ENCODE measurements around the gene VAT1.
A peak's percentile ranks its signal among the peaks of the same experiment; 100 is the strongest.
"Not testable (repeated sequence)": the region's sequence is repeated elsewhere in the genome, so short reads cannot be mapped to it uniquely, and the experiment has no call there.

VAT1 gene

DNA sequence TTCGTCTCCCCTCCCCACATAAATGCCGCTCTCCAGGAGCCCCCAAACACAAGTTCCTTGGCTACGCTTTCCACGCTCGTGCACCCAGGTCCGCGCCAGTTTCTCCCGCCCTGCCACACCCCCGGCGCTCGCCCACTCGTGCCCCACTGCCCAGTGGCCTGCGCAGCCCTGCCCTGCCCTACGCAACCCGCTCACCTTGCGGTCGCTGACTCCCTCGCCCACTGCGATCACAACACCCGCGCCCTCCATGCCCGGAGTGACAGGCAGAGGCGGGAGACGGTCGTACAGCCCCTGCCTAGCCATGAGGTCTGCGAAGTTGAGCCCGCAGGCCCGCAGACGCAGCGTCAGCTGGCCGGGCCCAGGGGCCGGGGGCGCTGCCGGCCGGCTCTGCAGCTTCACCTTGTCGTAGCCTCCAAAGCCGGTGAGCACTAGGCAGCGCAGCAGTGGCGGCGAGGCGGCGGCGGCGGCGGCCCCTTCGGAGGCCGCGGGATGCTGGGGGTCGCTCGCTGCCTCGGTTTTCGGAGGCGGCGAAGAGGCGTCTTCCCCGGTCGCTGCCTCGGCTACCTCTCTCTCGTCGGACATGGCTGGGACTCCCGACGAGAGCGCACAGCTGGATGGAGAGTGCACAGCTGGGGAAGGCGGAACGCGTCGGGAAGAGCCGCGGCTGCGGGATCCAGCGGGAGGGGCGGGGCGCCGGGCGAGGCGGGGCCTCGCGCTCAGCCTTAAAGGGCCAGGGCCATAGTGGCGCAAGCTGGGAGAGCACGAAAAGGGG lies at the start of gene VAT1:
Gene VAT1, minus strand, starts transcription at position 645 of the 772 bp plus-strand sequence. Its CDS starts 63 bp downstream, at position 582.
- DNase-seq (ENCODE audit: low spot score), result peak; percentile 91

DNA sequence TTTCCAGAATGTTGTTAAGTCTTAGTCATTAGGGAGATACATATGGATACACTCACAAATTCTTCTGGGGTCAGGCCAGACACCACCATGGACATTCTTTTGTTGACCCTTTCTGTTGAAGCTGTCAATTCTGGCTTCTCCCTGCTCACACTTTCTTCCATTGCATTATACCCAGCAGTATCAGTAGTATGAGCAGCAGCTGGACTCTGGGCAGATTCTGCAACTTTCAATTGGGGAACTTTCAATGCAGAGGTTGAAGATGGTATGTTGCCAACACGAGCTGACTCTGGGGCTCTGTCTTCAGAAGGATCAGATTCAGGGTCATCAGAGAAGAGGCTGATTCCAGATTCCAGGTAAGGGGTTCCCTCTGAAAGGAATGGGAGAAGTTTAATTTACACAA lies 48.7 kb upstream of the VAT1 start:
- DNase-seq (ENCODE audit: low spot score), result no peak

DNA sequence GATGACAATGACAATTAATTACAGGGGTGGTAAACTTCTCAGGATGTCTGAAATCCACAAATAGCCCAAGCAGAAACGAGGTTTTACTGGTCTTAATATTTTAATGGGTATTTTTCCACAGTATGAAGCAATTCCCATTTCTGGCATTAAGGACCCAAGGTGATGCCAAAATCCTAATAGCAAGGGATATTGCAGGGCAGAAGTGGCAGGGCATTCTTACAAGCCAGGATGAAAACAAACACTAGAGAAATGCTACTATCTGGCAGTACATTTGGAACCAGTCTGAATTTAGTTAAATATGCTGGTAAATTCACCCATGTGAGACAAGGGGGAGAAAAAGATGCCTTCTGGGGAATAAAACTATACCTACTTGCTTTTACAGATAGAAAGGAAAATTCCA lies 48.1 kb upstream of the VAT1 start:
- no peak for DNase-seq (ENCODE audit: low spot score)

DNA sequence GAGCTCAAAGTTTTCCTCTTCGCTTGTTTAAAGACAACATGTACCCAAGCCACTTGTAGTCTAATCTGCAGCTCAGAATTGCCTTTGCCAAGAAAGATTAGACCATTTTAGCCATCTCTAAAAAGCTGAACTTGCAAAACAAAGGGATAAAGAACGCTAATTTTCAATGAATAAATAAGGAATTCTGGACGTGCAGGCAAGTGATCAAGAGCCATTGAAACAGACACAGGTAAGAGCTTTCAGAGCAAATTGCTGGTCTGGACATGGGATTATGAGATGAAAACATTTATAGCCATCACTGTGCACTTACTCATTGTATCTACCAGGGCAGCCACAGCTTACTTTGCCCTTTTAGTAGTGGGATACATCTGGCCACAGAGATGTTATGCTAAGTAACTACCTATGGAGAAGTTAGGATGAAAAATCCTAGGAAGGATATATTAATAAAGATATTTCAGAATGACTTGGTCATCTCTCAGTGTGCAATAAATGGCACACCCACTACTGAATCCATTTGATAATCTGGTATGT lies 47.2 kb upstream of the VAT1 start:
- no peak for DNase-seq (ENCODE audit: low spot score)

DNA sequence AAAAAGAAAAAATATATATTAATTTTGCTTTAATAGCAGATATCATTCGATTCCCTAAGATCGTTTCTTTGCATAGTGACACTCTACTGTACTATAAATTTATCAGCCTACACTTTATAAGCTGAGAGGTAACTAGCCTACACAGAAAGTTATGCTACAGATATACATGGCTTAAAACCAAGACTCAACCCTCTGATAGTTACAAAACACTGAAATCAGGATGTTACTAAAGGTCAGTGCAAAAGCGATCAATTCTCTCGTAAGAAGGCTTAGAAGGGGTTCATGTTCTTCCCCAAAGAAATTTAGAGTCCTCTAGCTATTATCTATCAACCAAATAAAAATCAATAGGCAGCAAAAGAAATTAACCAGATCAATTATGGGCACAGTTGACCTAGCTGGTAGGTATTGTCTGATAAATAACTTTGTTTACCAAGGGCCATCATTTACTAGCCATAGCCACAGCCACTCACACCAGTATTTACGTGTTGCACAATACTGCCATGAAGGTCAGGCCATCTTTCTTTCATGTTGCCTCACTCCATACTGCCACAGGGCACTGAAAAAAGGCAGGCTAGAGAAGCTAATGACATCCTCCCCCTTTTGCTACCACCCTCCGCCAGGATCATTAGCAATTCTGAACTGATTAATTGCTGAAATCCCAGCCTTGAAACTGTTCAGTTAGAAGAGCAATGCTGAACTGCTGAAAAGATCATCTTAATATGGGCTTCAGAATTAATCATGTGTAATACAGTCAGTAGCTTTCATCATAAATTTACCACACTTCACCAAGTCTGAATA lies 46.6 kb upstream of the VAT1 start:
- no peak for DNase-seq (ENCODE audit: low spot score)

DNA sequence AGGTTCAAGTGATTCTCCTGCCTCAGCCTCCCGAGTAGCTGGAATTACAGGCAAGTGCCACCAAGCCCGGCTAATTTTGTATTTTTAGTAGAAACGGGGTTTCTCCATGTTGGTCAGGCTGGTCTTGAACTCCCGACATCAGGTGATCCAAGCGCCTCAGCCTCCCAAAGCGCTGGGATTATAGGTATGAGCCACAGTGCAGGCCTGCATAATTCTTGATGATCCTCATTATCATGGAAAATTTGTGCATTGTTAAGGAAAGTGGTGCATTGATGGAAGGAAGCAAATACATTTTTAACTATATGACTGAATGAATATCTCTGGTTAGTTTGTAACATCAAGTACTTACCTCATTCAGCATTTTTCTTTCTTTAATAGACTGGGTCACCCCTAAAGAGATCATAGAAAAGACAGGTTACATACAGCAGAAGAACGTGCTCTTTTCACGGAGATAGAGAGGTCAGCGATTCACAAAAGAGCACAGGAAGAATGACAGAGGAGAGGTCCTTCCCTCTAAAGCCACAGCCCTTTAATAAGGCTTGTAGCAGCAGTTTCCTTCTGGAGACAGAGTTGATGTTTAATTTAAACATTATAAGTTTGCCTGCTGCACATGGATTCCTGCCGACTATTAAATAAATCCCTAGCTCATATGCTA lies 40.9 kb upstream of the VAT1 start:
- no peak for DNase-seq (ENCODE audit: low spot score)

DNA sequence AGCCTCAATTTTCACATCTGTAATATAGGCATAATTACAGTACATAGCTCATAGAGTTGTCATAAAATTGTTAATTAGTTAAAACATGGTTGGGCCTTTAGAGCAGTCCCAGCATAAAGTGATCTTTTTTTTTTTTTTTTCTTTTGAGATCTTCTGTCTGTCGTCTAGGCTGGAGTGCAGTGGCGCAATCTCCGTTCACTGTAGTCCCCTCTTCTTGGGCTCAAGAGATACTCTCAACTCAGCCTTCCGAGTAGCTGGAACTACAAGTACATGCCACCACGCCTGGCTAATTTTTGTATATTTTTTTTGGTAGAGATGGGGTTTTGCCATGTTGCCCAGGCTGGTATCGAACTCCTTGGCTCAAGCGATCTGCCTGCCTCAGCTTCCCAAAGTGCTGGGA lies 33.9 kb upstream of the VAT1 start:
- no peak for DNase-seq (ENCODE audit: low spot score)

DNA sequence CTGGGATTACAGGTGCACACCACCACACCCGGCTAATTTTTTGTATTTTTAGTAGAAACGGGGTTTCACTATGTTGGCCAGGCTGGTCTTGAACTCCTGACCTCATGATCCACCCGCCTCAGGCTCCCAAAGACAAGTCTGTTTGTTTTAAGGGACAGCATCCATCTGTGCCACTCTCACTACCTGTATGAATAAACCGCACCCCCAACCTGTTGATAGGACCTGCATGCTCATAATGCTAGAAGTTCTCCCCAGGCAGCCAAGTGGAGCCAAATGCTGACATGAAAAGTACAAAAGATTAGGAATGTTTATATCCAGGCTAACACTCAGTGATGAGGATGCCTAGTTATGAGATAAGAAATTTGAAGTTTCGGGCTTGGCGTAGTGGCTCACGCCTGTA lies 30.8 kb upstream of the VAT1 start:
- DNase-seq (ENCODE audit: low spot score), result not testable (repeated sequence)

DNA sequence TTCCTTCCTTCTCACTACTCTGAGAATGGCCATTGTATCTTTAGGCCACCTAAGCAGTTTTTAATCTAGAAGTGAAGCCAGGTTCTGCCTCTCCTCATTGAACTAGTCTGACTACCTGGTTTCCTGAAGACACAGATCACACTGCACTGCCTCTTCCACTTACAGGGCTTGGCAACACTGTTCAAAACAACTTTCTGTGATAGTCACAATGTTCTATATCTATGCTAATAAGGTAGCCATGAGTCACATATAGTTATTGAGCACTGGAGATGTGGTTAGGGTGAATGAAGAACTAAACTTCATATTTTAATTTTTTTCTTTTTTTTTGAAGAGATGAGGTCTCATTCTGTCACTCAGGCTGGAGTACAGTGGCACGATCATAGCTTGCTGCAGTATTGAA lies 29.8 kb upstream of the VAT1 start:
- DNase-seq (ENCODE audit: low spot score), result no peak

DNA sequence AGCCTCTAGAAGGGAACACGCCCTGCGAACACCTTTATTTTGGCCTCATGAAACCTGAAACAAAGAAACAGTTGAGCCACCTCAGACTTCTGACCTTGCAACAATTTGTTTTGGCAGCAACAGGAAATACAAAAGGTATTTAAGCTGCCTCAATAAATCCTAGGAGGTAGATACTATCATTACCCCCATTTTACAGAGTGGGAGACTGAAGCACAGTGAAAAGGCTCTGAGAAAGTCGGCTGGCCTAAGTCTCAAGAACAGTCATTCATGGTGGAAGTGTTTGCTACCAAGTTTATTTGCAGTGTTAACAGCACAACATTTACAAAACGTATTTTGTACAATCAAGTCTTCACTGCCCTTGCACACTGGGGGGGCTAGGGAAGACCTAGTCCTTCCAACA lies 21.8 kb upstream of the VAT1 start:
- DNase-seq (ENCODE audit: low spot score), result no peak

DNA sequence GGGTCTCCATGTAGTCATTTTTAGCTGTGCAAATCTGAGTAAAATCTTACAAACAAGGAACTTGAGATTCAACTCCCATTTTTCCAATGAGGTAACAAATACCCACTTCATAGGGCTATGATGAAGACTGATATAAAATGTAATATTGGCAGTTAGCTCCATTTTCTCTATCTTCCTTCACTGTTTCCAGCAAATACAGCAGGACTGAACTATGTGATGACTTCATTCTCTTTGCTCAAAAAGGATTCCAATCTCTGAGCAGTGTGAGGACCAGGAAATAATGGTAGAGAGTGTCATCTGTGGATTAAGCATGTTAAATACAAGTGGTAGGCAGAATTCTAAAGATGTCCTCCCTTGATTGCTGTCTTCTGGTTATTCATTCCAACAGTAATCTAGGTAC lies 21.1 kb upstream of the VAT1 start:
- DNase-seq (ENCODE audit: low spot score), result no peak

DNA sequence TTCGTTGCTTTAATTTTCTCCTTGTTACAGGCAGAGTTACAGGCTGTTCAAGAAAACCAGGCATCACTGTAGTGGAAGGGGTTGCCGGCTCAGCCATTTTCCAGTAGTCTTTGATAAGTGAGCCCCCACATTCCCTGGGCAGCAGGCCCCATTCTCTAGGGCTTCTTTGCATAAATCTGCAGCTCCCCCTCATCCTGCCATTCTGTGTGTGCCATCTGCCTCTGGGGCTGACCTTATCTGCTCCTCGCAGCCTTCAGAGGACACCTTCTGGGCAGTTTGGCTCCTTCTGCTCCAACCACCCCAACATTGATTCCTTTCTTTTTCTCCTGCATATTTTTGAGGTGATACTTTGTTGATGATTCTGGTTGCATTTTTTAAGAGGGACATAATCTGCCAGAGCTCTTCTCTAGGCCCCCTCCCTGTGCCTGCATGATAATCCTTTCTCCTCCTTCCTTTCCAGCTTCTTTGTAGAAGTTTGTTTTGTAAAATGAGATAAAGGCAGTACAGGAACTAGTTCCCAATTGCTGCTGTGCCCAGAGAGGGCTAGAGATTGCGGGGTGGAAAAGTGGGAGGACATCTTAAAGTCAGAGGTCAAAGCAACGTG lies 19.9 kb upstream of the VAT1 start:
- no peak for DNase-seq (ENCODE audit: low spot score)

DNA sequence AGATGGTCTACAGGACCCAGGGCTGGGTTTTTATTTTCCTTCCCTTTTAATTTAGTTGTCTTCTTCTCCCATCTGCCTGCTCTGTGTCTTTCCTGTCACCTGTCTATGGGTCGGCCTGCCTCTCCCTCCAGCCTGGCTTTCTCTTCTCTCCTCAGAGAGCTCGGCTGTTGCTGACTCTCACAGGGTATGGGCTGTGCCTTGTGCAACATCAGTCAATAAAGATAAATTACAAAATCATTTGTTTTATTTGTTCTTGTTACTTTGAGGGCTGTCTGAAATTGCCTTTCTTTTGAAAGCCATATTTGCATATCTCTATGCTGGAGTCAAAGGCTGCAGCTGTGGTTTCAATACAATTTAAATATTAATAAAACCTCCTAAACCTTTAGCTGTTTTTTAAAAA lies 18.5 kb upstream of the VAT1 start:
- no peak for DNase-seq (ENCODE audit: low spot score)

DNA sequence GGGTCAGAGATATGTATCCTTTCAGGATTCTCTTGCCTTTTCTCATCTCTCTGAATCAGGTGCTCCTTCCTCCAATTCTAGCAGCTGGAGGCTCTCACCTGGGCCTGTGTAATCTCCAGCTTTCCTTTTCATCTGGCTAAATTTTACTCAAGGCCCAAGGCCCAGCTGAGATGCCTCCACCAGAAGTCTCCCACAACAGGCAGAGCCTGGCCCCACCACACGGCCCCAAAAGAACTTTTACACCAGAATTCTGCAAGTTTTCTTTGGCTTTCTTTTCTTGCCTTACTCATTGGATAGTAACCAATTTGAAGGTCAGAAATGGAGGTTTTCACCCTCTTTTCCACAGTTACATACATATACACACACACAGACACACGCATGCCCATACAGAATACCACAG lies 17.5 kb upstream of the VAT1 start:
- DNase-seq (ENCODE audit: low spot score), result no peak

DNA sequence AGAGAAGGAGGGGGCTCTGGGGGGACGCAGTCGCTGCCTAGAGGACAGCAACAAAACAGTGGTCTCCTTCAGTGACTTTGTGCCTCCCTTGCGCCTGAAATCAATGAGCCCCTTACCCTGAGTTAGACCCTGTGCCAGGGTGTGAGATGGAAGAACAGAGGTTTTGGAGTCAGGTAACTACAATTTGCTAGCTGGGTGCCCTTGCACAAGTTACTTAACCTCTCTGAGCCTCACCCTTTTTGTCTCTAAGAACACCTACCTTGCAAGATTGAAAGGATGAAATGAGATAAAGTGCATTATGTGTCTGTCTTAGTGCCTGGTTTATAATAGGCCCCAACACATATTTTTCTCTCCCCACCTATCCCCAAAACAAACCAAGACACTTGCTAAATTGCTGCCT lies 12.7 kb upstream of the VAT1 start:
- DNase-seq (ENCODE audit: low spot score), result no peak

DNA sequence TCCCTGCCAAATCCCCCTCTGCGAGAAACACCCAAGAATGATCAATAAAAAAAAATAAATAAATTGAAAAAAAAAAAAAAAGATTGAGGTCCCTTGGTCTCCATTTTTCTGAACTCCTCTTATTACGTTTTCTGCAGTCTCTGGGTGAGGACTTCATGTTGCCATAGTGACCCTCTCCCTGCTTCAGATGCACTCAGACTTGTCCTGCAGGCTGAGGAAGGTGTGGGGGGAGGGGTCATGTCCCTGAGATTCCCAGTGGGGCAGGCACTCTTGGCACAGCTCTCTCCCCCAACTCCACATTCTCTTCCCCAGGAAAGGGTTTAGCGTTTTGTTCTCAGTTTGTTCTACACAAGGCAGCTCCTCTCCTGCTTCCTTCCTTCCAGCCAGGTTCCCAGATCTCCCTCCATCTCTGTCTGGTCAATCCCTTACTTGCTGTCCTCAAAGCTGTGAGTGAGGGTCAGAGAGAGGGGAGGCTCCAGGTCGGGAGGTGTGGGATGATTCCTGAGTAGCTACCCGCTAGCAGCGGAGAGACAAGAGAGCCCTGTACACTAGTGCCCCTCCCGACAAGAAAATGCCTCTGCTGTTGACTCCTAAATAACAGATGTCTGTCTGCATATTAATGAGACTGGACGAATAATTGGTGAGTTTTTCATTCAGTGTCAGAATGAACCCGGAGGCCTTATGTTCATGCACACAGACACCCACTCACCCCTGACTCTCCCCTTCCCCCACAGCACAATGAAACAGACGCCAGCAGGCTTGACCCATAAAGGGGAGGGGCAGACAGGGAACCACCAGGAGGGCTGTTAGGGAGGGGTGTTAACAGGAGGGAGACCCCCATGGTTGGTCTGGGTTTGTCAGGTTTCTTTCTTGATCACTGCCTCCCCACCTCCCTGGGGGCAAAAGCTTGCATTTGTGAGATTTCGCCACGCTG lies 12.0 kb upstream of the VAT1 start:
- DNase-seq (ENCODE audit: low spot score), result no peak

DNA sequence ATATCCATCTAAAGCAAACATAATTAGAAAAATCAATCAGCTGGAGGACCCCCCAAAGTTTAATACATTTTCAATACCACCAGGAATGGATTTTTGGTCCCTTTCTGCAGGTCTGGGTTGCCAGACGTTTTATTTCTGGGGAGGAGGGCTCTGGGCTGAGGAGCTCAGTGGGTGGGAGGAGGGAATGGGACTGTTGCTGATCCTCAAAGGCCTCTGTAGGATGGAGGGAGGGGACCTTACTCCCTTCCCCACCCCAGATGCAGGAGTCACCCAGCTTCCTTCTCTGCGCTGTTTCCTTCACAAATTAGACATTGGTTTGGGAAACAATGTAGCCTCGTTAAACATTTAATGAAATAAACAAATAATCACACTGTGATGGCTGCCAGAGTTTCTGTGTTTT lies 9.5 kb upstream of the VAT1 start:
- DNase-seq (ENCODE audit: low spot score), result no peak

DNA sequence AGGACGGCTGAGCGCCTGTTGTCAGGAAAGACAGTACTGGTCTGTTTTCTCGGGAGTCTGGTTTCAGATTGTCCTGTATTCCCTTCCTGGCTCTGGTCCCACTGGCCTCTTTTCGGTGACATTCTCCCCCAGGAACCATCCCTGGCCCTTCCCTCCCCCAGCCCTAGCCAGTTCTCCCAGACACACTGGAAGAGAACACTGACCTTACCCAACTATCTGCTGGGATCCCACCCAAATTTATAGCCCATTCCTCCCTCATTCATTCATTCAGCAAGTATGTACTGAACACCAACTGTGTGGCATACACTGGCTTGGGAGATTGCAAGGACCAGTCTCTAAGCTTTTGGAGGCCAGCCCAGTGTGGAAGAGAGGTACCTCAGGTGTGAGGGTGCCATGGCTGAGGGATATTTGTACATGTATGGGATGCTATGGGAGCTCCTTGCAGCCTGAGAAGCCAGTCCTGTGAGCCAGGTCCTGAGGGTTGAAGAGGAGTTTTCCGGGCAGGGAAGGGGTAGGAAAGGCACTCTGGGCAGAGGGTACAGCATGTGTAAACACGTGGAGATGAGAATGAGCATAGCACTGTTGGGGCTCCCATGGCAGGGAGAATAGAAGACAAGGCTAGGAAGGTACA lies 8.1 kb upstream of the VAT1 start:
- no peak for DNase-seq (ENCODE audit: low spot score)

DNA sequence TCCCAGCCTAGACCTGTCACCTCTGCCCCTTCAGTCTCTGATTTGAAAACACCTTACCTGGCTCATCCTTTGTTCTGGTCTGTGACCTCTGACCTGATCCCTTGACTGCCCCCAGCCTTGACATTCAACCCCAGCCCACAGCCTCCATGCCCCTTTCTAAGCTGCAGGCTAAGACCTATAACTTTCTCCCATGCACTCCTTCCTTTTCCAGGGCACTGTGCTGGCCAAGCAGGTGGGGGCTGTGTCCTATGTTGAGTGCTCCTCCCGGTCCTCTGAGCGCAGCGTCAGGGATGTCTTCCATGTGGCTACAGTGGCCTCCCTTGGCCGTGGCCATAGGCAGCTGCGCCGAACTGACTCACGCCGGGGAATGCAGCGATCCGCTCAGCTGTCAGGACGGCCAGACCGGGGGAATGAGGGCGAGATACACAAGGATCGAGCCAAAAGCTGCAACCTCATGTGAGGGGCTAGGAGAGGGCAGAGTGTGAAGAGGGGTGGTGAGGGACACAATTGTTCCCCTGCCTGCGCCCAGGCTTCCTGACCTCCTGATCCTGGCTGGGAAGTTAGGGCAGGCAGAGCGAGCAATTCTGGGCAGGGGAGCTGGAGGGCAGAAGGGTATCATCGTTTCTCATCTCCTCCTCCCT lies 6.2 kb upstream of the VAT1 start:
- DNase-seq (ENCODE audit: low spot score), result no peak

All from AG08396 (cell line).